ENCODE results near the gene ZNF432.
"Not testable (repeated sequence)": the region's sequence is repeated elsewhere in the genome, so short reads cannot be mapped to it uniquely, and the experiment has no call there.

Gene ZNF432

GRCh38 chr19:52048555-52049501, at the start of gene ZNF432:
Gene ZNF432, minus strand, starts transcription at chr19:52048838. Its CDS starts 1,970 bp downstream, at chr19:52046868.
- peak; percentile 85 to 94 for DNase-seq

GRCh38 chr19:52096416-52096815, 47.8 kb upstream of the ZNF432 start:
- DNase-seq = not testable (repeated sequence)

DNA sequence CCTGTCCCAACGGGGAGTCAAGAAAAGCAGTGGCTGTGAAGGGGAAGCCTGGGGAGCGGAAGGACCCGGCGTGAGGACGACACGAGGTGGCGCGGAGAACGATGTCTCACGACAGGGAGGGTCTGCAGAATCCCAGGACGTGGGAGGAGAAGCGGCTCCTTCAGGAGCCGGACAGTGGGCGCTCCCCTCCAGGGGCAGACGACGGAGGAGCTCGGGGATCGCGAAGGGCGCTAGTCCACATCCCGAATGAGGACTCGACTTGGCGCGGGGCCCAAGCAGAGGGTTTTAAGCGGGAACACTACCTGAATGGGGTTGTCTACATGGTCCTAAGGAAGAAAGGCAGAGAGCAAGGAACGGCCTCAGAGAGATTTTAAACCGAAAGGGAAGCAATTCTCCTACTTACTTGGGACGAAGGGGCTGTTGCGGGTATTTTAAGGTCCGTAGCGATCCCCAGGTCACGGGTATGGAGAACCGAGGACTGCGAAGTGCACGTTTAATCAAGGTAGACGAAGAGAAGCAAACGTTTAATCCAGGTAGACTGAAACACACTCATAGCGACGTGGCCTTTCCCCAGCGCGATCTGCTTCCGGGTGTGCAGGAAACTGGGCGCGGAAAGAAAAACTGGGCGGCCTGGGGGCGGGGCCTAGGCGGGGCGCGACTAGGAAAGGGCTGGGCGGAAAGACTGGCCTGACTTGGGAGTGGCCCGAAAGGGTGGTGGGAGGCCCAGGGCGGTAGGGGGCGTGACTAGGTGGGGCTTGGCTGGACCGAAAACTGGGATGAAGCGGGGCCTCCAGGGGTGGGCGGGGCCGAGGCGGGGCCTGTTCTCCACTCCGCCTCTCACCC, 46.8 kb upstream of the ZNF432 start, which contains the start of gene ZNF841:
TSS of gene ZNF841 (minus strand) at position 594 of the 843 bp plus-strand sequence. CDS start 10,964 bp downstream, outside the sequence.
- peak; percentile 80 to 91 for DNase-seq

- DNase-seq = no peak
Measured at GRCh38 chr19:52094526-52095130, 46.0 kb upstream of the ZNF432 start.

GRCh38 chr19:52086481-52086880, 37.8 kb upstream of the ZNF432 start:
- no peak for DNase-seq

DNA sequence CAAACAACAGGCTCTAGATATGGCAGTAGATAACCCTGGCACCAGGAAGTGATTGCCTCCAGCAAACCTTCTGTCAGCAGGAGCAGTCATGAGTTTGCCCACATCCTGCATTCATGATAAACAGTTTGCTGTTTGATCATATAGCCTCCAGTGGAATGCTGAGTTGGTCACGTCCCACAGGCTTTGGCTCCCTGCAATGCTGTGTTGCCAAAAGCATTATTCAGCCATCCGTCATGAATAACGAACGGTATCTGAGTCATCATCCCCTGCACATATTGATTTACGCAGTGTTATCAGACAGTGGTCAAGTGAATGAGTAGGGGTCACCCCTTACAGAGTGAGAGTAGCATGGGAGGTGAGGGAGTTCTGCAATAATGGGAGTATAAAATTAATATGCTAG, 21.9 kb upstream of the ZNF432 start:
- DNase-seq = no peak

GRCh38 chr19:52069653-52070052, 21.0 kb upstream of the ZNF432 start:
- no peak for DNase-seq

DNA sequence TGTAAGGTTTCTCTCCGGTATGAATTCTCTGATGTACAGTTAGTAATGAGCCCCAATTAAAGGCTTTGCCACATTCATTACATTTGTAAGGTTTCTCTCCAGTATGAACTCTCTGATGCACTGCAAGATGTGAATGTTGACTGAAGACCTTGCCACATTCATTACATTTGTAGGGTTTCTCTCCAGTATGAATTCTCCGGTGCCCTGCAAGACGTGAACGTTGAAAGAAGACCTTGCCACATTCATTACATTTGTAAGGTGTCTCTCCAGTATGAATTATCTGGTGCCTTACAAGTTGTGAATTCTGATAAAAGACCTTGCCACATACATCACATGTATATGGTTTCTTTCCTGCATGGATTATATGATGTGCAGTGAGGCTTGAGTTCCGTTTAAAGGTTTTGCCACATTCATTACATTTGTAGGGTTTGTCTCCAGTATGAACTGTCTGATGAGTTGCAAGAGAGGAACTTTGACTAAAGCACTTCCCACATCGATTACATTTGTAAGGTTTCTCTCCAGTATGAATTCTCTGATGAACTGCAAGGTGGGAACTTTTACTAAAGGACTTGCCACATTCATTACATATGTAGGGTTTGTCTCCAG, 17.7 kb upstream of the ZNF432 start:
- DNase-seq = no peak

DNA sequence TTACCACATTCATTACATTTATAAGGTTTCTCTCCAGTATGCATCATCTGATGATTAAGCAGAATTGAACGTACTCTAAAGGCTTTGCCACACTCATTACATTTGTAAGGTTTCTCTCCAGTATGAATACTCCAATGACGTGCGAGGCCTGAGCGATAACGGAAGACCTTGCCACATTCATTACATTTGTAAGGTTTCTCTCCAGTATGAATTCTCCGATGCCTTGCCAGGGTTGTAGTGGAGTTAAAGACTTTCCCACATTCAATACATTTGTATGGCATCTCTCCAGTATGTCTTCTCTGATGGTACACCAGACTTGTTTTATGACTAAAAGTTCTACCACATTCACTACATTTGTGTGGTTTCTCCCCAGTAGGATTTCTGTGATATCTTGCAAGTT, 16.8 kb upstream of the ZNF432 start:
- no peak for DNase-seq

DNA sequence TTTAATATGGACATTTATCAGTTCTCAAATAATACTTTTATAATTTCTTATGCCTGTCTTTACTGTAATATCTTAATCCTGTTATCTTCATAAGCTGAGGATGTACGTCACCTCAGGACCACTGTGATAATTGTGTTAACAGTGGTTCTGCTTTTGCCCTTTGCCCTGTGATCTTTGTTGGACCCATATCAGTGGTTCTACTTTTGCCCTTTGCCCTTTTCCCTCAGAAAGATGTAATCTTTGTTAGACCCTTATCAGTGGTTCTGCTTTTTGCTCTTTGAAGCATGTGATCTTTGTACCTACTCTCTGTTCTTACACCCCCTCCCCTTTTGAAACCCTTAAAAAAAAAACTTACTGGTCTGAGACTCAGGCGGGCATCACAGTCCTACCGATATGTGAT, 7.8 kb upstream of the ZNF432 start:
- DNase-seq = not testable (repeated sequence)

DNA sequence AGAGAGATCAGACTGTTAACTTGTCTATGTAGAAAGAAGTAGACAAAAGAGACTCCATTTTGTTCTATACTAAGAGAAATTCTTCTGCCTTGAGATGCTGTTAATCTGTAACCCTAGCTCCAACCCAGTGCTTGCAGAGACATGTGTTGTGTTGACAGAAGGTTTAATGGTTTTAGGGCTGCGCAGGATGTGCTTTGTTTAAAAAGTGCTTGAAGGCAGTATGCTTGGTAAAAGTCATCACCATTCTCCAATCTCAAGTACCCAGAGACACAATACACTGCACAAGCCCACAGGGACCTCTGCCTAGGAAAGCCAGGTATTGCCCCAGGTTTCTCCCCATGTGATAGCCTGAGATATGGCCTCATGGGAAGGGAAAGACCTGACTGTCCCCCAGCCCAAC, 3.1 kb upstream of the ZNF432 start:
- DNase-seq = not testable (repeated sequence)

- DNase-seq = no peak
Measured at GRCh38 chr19:52039169-52039568, 9.5 kb downstream of the ZNF432 start.

DNA sequence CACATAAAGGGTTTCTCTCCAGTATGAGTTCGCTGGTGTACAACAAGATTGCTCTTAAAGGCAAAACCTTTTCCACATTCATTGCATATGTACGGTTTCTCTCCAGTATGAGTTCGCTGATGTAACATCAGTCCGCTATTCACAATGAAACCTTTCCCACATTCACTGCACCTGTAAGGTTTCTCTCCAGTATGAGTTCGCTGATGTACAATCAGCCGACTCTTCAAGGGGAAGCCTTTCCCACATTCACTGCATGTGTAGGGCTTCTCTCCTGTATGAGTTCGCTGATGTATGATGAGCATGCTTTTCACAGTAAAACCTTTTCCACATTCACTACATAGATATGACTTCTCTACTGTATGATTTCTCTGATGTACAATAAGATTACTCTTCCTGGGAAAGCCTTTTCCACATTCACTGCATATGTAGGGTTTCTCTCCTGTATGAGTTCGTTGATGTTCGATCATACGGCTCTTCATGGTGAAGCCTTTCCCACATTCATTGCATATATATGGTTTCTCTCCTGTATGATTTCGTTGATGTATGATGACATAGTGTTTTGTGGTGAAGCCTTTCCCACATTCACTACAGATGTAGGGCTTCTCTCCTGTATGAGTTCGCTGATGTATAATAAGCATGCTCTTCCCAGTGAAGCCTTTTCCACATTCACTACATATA, 14.4 kb downstream of the ZNF432 start:
- DNase-seq = no peak

GRCh38 chr19:52028780-52029123, 19.9 kb downstream of the ZNF432 start:
- peak in 1 of 2 experiments; percentile 60 for DNase-seq

GRCh38 chr19:52028027-52028779, 20.4 kb downstream of the ZNF432 start, which contains the start of gene ZNF614:
Gene ZNF614, minus strand, starts transcription at chr19:52028379. Its CDS starts 2,634 bp downstream, at chr19:52025745.
- peak; percentile 69 to 85 for DNase-seq

DNA sequence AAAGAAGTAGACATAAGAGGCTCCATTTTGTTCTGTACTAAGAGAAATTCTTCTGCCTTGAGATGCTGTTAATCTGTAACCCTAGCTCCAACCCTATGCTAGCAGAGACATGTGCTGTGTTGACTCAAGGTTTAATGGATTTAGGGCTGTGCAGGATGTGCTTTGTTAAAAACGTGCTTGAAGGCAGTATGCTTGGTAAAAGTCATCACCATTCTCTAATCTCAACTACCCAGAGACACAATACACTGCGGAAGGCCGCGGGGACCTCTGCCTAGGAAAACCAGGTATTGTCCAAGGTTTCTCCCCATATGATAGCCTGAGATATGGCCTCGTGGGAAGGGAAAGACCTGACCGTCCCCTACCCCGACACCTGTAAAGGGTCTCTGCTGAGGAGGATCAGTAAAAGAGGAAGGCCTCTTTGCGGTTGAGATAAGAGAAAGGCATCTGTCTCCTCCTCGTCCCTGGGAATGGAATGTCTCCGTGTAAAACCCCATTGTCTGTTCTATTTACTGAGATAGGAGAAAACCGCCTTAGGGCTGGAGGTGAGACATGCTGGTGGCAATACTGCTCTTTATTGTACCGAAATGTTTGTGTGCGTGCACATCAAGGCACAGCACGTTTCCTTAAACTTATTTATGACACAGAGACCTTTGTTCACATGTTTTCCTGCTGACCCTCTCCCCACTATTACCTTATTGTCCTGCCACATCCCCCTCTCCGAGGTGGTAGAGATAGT, 22.2 kb downstream of the ZNF432 start:
- DNase-seq = not testable (repeated sequence)

GRCh38 chr19:52024478-52024877, 24.2 kb downstream of the ZNF432 start:
- DNase-seq = not testable (repeated sequence)

DNA sequence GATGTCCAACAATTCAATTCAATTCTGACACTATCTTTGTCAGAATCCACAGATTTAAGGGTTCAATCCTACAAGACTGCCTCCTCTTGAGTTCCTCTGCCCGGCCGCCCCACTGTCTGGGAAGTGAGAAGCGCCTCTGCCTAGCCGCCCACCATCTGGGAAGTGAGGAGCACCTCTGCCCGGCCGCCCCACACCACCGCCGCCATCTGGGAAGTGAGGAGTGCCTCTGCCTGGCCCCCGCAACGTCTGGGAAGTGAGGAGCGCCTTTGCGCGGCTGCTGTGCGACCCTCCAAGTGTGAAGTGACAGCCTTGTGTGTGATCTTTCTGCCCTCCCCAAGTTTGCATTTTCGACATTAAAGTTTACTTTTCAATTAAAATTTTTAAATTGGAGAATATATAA, 26.4 kb downstream of the ZNF432 start:
- DNase-seq = no peak

GRCh38 chr19:52020506-52020905, 28.1 kb downstream of the ZNF432 start:
- no peak for DNase-seq

GRCh38 chr19:52010674-52011073, 38.0 kb downstream of the ZNF432 start:
- no peak for DNase-seq

Measured in NCI-H446 (cell line).